RWPE1 (cell line): ENCODE data around the gene SLC24A3.
A peak's percentile ranks its signal among the peaks of the same experiment; 100 is the strongest.

Experiments
- CTCF ChIA-PET: fragments of 350-600 bp; sonication (Branson Sonifier 250); formaldehyde crosslinking; extraction: SDS; loops from one replicate; lab custom pipeline; 2021; lab: Yijun Ruan, JAX
- POLR2A ChIA-PET: fragments of 400-600 bp; formaldehyde crosslinking; extraction: SDS; loops from one replicate; lab custom pipeline; 2020; ENCODE audit warnings: antibody characterized with exemption; ENCODE audit not compliant: low non-redundant PET; lab: Yijun Ruan, JAX
- DNase-seq: peaks from one replicate; pipeline ENCODE4 v3.0.0; 2012; ENCODE audit warnings: low spot score
- H3K27ac ChIP-seq: fragments of 450-650 bp; 2 replicates; pipeline ENCODE4 v1.5.1; 2017
- CTCF ChIP-seq: fragments of 450-650 bp; conservative IDR thresholded peaks from 2 replicates; pipeline ENCODE4 v1.5.1; 2017; ENCODE audit warnings: low read depth, mild to moderate bottlenecking

SLC24A3 gene

DNA sequence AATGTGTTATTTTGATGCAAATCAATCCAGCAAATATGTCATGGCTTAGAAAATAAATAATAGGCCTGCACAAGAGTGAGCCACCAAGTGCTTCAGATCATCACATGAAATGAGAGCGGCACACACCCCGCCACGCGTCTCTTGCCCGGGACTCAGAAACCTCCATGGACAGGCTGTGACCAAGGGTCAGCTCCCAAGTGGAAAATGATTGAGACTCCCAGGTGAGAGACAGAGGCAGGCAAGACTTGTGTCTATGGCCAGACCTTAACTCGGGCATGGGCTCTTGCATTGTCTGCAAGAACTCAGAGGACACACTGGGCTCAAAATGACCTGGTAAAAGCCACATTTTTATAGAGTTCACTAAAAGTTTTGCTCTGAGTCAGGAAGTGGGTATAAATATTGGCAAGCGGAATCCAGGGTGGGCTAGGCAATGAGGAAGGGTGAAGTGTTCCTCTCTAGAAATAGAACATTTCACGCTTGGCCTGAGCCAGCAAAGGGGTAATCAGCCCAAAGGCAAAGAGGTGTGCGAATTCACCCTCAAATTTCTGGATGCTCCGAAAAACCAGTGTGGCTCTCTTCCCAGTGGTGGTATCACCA, 514.9 kb downstream of the SLC24A3 start:
- CTCF ChIA-PET = interaction anchor here (0.6 kb wide), 1 partner anchor 40 kb away, joined by 3 read pairs; no protein-coding TSS in a partner anchor
- no peak overlapping the region for H3K27ac ChIP-seq
- no peak for TF ChIP-seq CTCF
- POLR2A ChIA-PET = no interaction called here
- DNase-seq = no peak

DNA sequence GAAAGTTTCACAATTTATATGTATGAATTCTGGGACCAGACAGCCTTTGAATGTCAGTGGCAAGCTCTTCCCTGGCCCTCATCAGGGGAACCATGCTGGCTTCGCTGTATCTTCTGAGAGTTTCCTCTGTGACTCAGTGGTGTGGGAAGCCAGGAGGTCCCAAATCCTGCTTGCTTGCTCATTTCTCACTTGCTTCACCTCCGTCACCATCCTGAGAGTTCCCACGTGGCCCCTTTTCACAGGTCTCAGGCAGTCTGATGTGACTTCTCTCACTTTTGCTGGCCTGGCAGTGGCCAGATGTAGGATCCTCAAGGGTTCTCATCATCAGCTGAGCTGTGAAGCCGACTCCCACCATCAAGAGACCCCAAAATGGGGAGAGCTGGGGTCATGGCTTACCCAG, 517.2 kb downstream of the SLC24A3 start:
- no peak for DNase-seq
- ChIA-PET POLR2A (no interaction called here), CTCF (no interaction called here)
- TF ChIP-seq CTCF = no peak
- no peak overlapping the region for H3K27ac ChIP-seq

DNA sequence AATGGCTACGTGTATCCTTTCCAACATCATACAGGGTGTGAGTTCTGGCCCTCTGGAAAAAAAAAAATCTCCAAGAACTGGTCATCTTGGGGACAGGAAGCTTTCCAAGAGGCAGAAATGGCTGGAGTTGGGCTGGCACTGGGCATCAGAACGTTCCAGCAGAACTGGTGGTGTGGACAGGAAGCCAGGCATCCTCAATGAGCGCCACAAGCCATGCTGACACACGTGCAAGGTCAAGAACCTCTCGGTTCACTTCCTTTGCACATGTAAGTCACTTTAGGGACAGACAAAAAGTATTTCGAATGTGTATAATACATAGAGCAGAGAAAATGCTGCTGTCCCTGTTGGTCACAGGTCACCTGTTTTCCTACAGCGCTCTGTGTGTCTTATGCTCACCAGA, 518.3 kb downstream of the SLC24A3 start:
- POLR2A ChIA-PET = no interaction called here
- CTCF ChIA-PET = no interaction called here
- DNase-seq = no peak
- no peak overlapping the region for H3K27ac ChIP-seq
- TF ChIP-seq CTCF = no peak

DNA sequence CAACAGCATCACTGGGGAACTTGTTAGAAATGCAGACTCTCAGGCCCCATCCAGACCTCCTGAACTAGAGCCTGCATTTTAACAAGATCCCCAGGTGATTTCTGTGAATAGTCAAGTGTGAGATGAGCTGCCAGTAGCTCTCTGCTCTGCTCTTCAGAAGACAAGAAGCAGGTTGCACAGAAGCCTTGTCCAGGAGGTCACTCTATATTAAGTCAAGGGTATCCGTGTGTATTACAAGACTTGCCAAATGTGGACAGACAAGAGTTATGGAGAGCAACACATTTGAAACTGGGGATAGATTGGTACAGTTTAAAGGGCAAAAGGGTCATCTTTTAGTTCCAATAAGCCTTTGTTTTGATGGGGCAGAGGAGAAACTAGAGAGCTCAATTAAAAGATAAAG, 522.4 kb downstream of the SLC24A3 start:
- peak overlapping the region; percentile 21; the same call in 1 of the 2 replicates for H3K27ac ChIP-seq
- ChIA-PET CTCF (interaction anchor here (0.6 kb wide), 1 partner anchor 1578 kb away, joined by 3 read pairs; no protein-coding TSS in a partner anchor), POLR2A (no interaction called here)
- no peak for TF ChIP-seq CTCF
- no peak for DNase-seq

GRCh38 chr20:19735446-19735845, 523.0 kb downstream of the SLC24A3 start:
- POLR2A ChIA-PET = no interaction called here
- CTCF ChIA-PET = no interaction called here
- DNase-seq = peak; percentile 94
- no peak for TF ChIP-seq CTCF
- H3K27ac ChIP-seq = peak overlapping the region; percentile 83

GRCh38 chr20:19737025-19737424, 524.6 kb downstream of the SLC24A3 start:
- ChIA-PET POLR2A (no interaction called here), CTCF (interaction anchor here (0.6 to 1.6 kb wide), 3 partner anchors 13 to 892 kb away, joined by 3 to 4 read pairs (median 4); no protein-coding TSS in a partner anchor)
- H3K27ac ChIP-seq = no peak overlapping the region

More at GRCh38 chr20:19737025-19737424, 524.6 kb downstream of the SLC24A3 start:
- DNase-seq = peak; percentile 81
- no peak for TF ChIP-seq CTCF
